T-cell (primary cell): Measurements from ENCODE around the gene SMURF1. TPM values are rescaled to one million over a fixed set of nuclear protein-coding genes. Genes with fewer than 3 reads are reported as not detected.
"Not testable (repeated sequence)": the region's sequence is repeated elsewhere in the genome, so short reads cannot be mapped to it uniquely, and the experiment has no call there.

Experiments used
- ATAC-seq, 4 experiments: fragments of 200-7000 bp in 3 of 4; fragments of 150-1000 bp in 1 of 4; cut with Tn5 transposase; replicated peaks in 1 of 4; 1 replicate in 3 of 4; 2 replicates in 1 of 4; pipeline ENCODE4 v1.10.0; 2021; ENCODE audit warnings: moderate library complexity in 3 of 4, mild to moderate bottlenecking in 2 of 4, moderate number of reproducible peaks in 1 of 4
- CTCF ChIA-PET, 2 donors: fragments of 300-600 bp; sonication (Branson Sonifier 250); formaldehyde crosslinking; loops; one replicate each; lab custom pipeline; 2022; ENCODE audit warnings: antibody characterized with exemption in 2 of 2; lab: Charles Lee
- POLR2A ChIA-PET, 2 donors: fragments of 300-600 bp; sonication (Branson Sonifier 250); formaldehyde crosslinking; loops; one replicate each; lab custom pipeline; 2022; ENCODE audit warnings: antibody characterized with exemption in 2 of 2; lab: Charles Lee
- DNase-seq, 35 experiments: peaks; one replicate each; pipeline versions ENCODE4 v3.0.0 to v3.0.0-alpha.2; 2013 to 2023
- H3K27ac ChIP-seq: one replicate; pipeline ENCODE4 v1.5.1; 2013; ENCODE audit warnings: low read length
- H3K27me3 ChIP-seq, 2 experiments: replicated peaks in 1 of 2; 1 replicate in 1 of 2; 2 replicates in 1 of 2; pipeline versions ENCODE4 v1.6.1 to v1.7.0; 2013; ENCODE audit warnings: low read length in 1 of 2, mixed read lengths in 1 of 2; ENCODE audit not compliant: control insufficient read depth in 2 of 2, insufficient read depth in 2 of 2; ENCODE audit errors: extremely low read depth in 1 of 2
- H3K36me3 ChIP-seq, 2 donors: 1 replicate in 1 of 2; 2 replicates in 1 of 2; pipeline versions ENCODE4 v1.6.1 to v1.7.0; 2013; ENCODE audit warnings: low read length in 1 of 2; ENCODE audit not compliant: control insufficient read depth in 2 of 2, insufficient read depth in 1 of 2; ENCODE audit errors: extremely low read depth in 1 of 2
- H3K4me1 ChIP-seq, 2 experiments: 1 replicate in 1 of 2; 2 replicates in 1 of 2; pipeline versions ENCODE4 v1.6.1 to v1.7.0; 2013; ENCODE audit warnings: low read length in 2 of 2, mixed read lengths in 1 of 2; ENCODE audit not compliant: insufficient read depth in 2 of 2, control insufficient read depth in 1 of 2; ENCODE audit errors: extremely low read depth in 1 of 2
- H3K4me3 ChIP-seq, 2 donors: 1 replicate in 1 of 2; 2 replicates in 1 of 2; pipeline versions ENCODE4 v1.5.1 to v1.7.0; 2013; ENCODE audit warnings: mild to moderate bottlenecking in 2 of 2, low read length in 1 of 2, moderate library complexity in 1 of 2; ENCODE audit not compliant: control insufficient read depth in 1 of 2; ENCODE audit errors: extremely low read depth in 1 of 2
- H3K9me3 ChIP-seq: 2 replicates; pipeline ENCODE4 v1.7.0; 2013
- H3K27ac Mint-ChIP-seq, 2 donors: one replicate each; pipeline ENCODE4 v1.8.0; 2020 to 2021; ENCODE audit warnings: mild to moderate bottlenecking in 2 of 2, mixed read lengths in 2 of 2
- H3K27me3 Mint-ChIP-seq, 2 donors: one replicate each; pipeline ENCODE4 v1.8.0; 2021 to 2022; ENCODE audit warnings: mixed read lengths in 2 of 2
- H3K36me3 Mint-ChIP-seq: one replicate; pipeline ENCODE4 v1.8.0; 2021; ENCODE audit warnings: mixed read lengths
- H3K4me1 Mint-ChIP-seq, 3 donors: one replicate each; pipeline ENCODE4 v1.8.0; 2020 to 2022; ENCODE audit warnings: mixed read lengths in 3 of 3, mild to moderate bottlenecking in 1 of 3
- H3K4me3 Mint-ChIP-seq, 3 donors: one replicate each; pipeline ENCODE4 v1.8.0; 2020 to 2022; ENCODE audit warnings: mild to moderate bottlenecking in 3 of 3, mixed read lengths in 3 of 3, moderate library complexity in 3 of 3
- H3K9me3 Mint-ChIP-seq, 3 donors: one replicate each; pipeline ENCODE4 v1.8.0; 2020 to 2022; ENCODE audit warnings: mixed read lengths in 3 of 3
- WGBS: methylation state at CpG from one replicate; pipeline ENCODE4 v1.1.5; 2013; ENCODE audit warnings: missing lambda C conversion rate; ENCODE audit not compliant: insufficient coverage; 5-methylcytosine and 5-hydroxymethylcytosine counted together
- total RNA-seq, 35 experiments: library from RNA in 6 of 35; stranded (reverse) in 6 of 35; fragments of 120-200 nt in 1 of 35; gene quantifications; one replicate each; pipeline versions ENCODE4 v1.2.1 to v1.2.4 and lab custom pipeline; 2013 to 2026

Gene SMURF1
- total RNA-seq, 5 donors from 2014 or later (not counting 1 experiment from before 2014, with no cell fraction given), result 21.6 to 26.4 (median 22.7) TPM

- Histone ChIP-seq H3K9me3 (no peaks in the 10 kb centered on the region), H3K27ac (no peak overlapping the region), H3K4me3 (no peak overlapping the region), H3K36me3 (no peaks in the 10 kb centered on the region), H3K27me3 (peaks cover 0 to 16% of the 10 kb centered on the region in 2 experiments), H3K4me1 (no peaks in the 10 kb centered on the region)
- Mint-ChIP-seq H3K4me1 (no peaks in the 10 kb centered on the region), H3K27me3 (peaks cover 4 to 14% of the 10 kb centered on the region in 2 donors), H3K36me3 (no peaks in the 10 kb centered on the region), H3K4me3 (no peak overlapping the region), H3K27ac (no peak overlapping the region), H3K9me3 (peaks cover 0 to 1% (median 0%) of the 10 kb centered on the region in 3 donors)
- ChIA-PET CTCF (no interaction called here), POLR2A (no interaction called here)
- ATAC-seq (no peak), DNase-seq (no peak)
- WGBS, result 80% methylated on average over 1 of the region's 6 CpGs
Observed at GRCh38 chr7:99170065-99170729, 26.3 kb upstream of the SMURF1 start.

GRCh38 chr7:99167072-99167471, 23.2 kb upstream of the SMURF1 start:
- Mint-ChIP-seq H3K27ac (no peak overlapping the region), H3K36me3 (no peaks in the 10 kb centered on the region)
- CTCF ChIA-PET, result no interaction called here

GRCh38 chr7:99165816-99166215, 21.9 kb upstream of the SMURF1 start:
- Mint-ChIP-seq H3K4me3 (no peak overlapping the region), H3K9me3 (peaks cover 0 to 1% (median 0%) of the 10 kb centered on the region in 3 donors), H3K27ac (no peak overlapping the region), H3K36me3 (no peaks in the 10 kb centered on the region), H3K4me1 (no peaks in the 10 kb centered on the region), H3K27me3 (peaks cover 8 to 18% of the 10 kb centered on the region in 2 donors)
- H3K27ac ChIP-seq, result no peak overlapping the region
- peaks cover 0 to 22% of the 10 kb centered on the region in 2 experiments for H3K27me3 ChIP-seq
- H3K36me3 ChIP-seq, result no peaks in the 10 kb centered on the region
- no CpG with 5 or more reads among the region's 3 CpGs for WGBS
- H3K9me3 ChIP-seq, result no peaks in the 10 kb centered on the region
- DNase-seq, result no peak
- no peaks in the 10 kb centered on the region for H3K4me1 ChIP-seq
- POLR2A ChIA-PET, result no interaction called here
- ATAC-seq, result no peak
- H3K4me3 ChIP-seq, result no peak overlapping the region
- CTCF ChIA-PET, result interaction anchor here in 1 of 2 donors (0.5 kb wide), 1 partner anchor 733 kb away, joined by 3 read pairs; no protein-coding TSS in a partner anchor

More at GRCh38 chr7:99167072-99167471, 23.2 kb upstream of the SMURF1 start:
- Mint-ChIP-seq H3K27me3 (peaks cover 8 to 14% of the 10 kb centered on the region in 2 donors), H3K4me3 (no peak overlapping the region), H3K4me1 (no peaks in the 10 kb centered on the region), H3K9me3 (peaks cover 0 to 1% (median 0%) of the 10 kb centered on the region in 3 donors)
- Histone ChIP-seq H3K4me1 (no peaks in the 10 kb centered on the region), H3K4me3 (no peak overlapping the region), H3K36me3 (no peaks in the 10 kb centered on the region), H3K9me3 (no peaks in the 10 kb centered on the region), H3K27ac (no peak overlapping the region), H3K27me3 (peaks cover 0 to 19% of the 10 kb centered on the region in 2 experiments)
- 73% methylated on average over 7 of the region's 8 CpGs for WGBS
- ATAC-seq (no peak), DNase-seq (no peak)
- POLR2A ChIA-PET, result no interaction called here

- H3K27me3 Mint-ChIP-seq, result peaks cover 11 to 20% of the 10 kb centered on the region in 2 donors
- H3K36me3 Mint-ChIP-seq, H3K4me1 ChIP-seq, H3K27ac ChIP-seq, H3K9me3 Mint-ChIP-seq, H3K27ac Mint-ChIP-seq, H3K9me3 ChIP-seq, H3K36me3 ChIP-seq, H3K4me1 Mint-ChIP-seq, CTCF ChIA-PET, ATAC-seq, POLR2A ChIA-PET, H3K4me3 Mint-ChIP-seq, DNase-seq, H3K4me3 ChIP-seq: not testable (repeated sequence)
- WGBS, result no CpG with 5 or more reads among the region's 4 CpGs
- H3K27me3 ChIP-seq, result peaks cover 0 to 26% of the 10 kb centered on the region in 2 experiments
Observed at GRCh38 chr7:99163669-99164068, 19.8 kb upstream of the SMURF1 start.

- H3K4me3 ChIP-seq, result no peak overlapping the region
- H3K9me3 ChIP-seq, result no peaks in the 10 kb centered on the region
- H3K27ac Mint-ChIP-seq, result no peak overlapping the region
- peaks cover 0 to 17% of the 10 kb centered on the region in 2 experiments for H3K27me3 ChIP-seq
- H3K4me1 ChIP-seq, result no peaks in the 10 kb centered on the region
- H3K27me3 Mint-ChIP-seq, result peaks cover 12 to 15% of the 10 kb centered on the region in 2 donors
- no peak overlapping the region for H3K27ac ChIP-seq
- CTCF ChIA-PET, result no interaction called here
- no peaks in the 10 kb centered on the region for H3K9me3 Mint-ChIP-seq
- DNase-seq, result no peak
- ATAC-seq, result no peak
- POLR2A ChIA-PET, result no interaction called here
- H3K36me3 ChIP-seq, result no peaks in the 10 kb centered on the region
- no peaks in the 10 kb centered on the region for H3K4me1 Mint-ChIP-seq
- no peak overlapping the region for H3K4me3 Mint-ChIP-seq
- H3K36me3 Mint-ChIP-seq, result no peaks in the 10 kb centered on the region
Observed at GRCh38 chr7:99156649-99157048, 12.7 kb upstream of the SMURF1 start.

GRCh38 chr7:99155211-99155610, 11.3 kb upstream of the SMURF1 start:
- no peak overlapping the region for H3K27ac Mint-ChIP-seq
- DNase-seq, result no peak

More at GRCh38 chr7:99155211-99155610, 11.3 kb upstream of the SMURF1 start:
- Mint-ChIP-seq H3K9me3 (no peaks in the 10 kb centered on the region), H3K4me1 (no peaks in the 10 kb centered on the region), H3K27me3 (peaks cover 7 to 16% of the 10 kb centered on the region in 2 donors), H3K4me3 (no peak overlapping the region), H3K36me3 (no peaks in the 10 kb centered on the region)
- POLR2A ChIA-PET, result interaction anchor here in 1 of 2 donors (0.6 kb wide), 1 partner anchor 28 kb away, joined by 3 read pairs; no protein-coding TSS in a partner anchor
- no peak for ATAC-seq
- Histone ChIP-seq H3K4me1 (no peaks in the 10 kb centered on the region), H3K9me3 (no peaks in the 10 kb centered on the region), H3K4me3 (no peak overlapping the region), H3K27me3 (peaks cover 0 to 14% of the 10 kb centered on the region in 2 experiments), H3K36me3 (no peaks in the 10 kb centered on the region), H3K27ac (no peak overlapping the region)
- no CpG with 5 or more reads among the region's 1 CpG for WGBS
- CTCF ChIA-PET, result interaction anchor here in 1 of 2 donors (0.5 kb wide), 1 partner anchor 1923 kb away, joined by 3 read pairs; no protein-coding TSS in a partner anchor
